ENCODE data around the gene MGLL.

The MGLL gene

DNA sequence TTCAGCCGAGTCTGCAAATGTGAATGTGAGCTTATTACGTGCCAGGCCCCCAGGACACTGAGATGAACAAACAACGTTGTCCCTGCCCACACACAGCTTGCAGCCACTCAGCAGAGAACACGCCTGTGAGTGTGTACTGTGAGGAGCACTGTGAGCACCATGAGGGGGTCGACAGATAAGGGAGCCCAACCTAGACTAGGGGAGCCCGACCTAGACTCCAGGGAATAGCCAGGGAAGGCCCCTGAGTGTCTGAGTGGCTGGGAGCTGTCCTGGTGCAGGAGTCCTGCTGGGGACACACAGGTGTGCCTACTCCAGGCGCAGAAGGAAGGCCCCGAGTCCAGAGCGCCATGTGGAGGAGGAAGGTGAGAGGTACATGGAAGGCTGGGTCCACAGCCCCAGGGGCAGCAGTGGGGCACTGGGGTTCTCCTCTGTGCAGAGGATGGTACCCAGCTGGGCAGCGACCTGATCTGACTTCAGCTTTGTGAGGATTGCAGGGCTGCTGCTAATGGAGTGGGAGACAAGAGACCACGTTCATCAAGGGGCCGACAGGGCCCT lies 36.5 kb downstream of the MGLL start:
- Histone ChIP-seq H3K9me3 (ENCODE audit: control insufficient read depth, insufficient read depth, low read length) (no peaks in the 10 kb centered on the region), H3K27me3 (ENCODE audit: control insufficient read depth, insufficient read depth, low read length) (no peaks in the 10 kb centered on the region), H3K4me3 (ENCODE audit: low read depth, low read length) (no peak overlapping the region), H3K36me3 (ENCODE audit: control insufficient read depth, insufficient read depth, low read length) (no peaks in the 10 kb centered on the region), H3K9ac (ENCODE audit: low read depth, low read length) (no peak overlapping the region), H3K4me1 (ENCODE audit: control insufficient read depth, insufficient read depth, low read length) (no peaks in the 10 kb centered on the region)

DNA sequence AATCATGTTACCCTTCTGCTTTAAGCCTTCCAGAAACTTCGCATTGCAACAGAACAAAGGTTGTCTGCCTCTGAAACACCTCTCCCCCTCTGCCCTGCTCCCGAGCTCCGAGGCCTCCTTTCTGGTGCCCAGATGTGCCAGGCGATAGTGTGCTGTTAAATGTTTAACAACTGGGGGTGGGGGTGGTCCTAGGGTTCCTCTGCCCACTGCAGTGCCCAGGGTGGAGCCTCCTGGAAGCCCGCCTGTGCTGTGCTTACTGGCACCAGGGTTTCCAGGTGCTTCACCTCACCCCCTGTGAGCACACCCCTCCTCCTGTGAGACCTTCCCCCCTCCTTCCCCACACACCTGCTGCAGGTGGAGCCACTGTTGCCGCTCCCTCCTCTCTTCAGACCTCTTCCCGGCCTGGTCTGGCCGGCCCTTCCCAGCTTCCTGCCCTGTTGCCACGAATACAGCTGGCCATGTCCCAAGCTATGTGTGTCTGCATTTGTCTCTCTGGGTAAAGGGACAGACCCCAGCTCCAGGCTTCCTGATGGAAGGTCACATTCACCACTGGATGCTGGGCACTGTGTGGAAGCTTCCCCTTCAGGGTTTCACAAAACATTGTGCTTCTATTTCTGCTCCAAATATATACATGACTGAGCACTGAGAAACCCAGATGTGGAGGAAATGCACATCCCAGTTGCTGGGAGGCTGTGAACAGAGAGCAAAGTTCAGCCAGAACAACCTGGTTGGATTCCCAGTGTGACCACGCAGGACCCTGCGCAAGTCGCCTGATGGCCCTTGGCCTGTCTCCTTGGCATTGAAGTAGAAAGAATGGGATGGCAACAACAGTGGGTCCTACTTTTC lies 37.2 kb downstream of the MGLL start:
- Histone ChIP-seq H3K4me1 (ENCODE audit: control insufficient read depth, insufficient read depth, low read length) (no peaks in the 10 kb centered on the region), H3K9me3 (ENCODE audit: control insufficient read depth, insufficient read depth, low read length) (no peaks in the 10 kb centered on the region), H3K27me3 (ENCODE audit: control insufficient read depth, insufficient read depth, low read length) (no peaks in the 10 kb centered on the region), H3K4me3 (ENCODE audit: low read depth, low read length) (no peak overlapping the region), H3K9ac (ENCODE audit: low read depth, low read length) (no peak overlapping the region), H3K36me3 (ENCODE audit: control insufficient read depth, insufficient read depth, low read length) (no peaks in the 10 kb centered on the region)

DNA sequence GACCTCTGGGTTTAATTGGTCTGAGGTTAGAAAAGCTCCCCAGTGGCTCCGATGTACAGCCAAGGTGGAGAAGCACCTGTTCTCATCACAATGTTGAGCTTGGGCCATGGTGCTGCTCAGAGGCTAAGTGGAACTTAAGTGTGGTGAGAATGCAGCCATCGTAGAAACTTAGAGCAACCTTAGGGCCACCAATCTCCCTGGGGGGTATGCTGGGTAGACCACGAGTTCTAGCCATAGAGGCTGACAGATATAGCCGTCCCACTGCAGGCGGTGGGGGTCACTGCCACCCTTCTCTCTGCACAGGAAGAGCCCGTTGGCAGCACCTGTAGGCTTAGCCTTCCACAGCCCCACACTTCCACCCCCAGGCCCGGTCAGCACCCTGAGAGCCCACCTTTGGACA lies 38.0 kb downstream of the MGLL start:
- H3K27me3 ChIP-seq (ENCODE audit: control insufficient read depth, insufficient read depth, low read length): no peaks in the 10 kb centered on the region
- H3K9ac ChIP-seq (ENCODE audit: low read depth, low read length): no peak overlapping the region
- H3K36me3 ChIP-seq (ENCODE audit: control insufficient read depth, insufficient read depth, low read length): no peaks in the 10 kb centered on the region
- no peaks in the 10 kb centered on the region for H3K4me1 ChIP-seq (ENCODE audit: control insufficient read depth, insufficient read depth, low read length)
- no peaks in the 10 kb centered on the region for H3K9me3 ChIP-seq (ENCODE audit: control insufficient read depth, insufficient read depth, low read length)
- H3K4me3 ChIP-seq (ENCODE audit: low read depth, low read length): no peak overlapping the region

DNA sequence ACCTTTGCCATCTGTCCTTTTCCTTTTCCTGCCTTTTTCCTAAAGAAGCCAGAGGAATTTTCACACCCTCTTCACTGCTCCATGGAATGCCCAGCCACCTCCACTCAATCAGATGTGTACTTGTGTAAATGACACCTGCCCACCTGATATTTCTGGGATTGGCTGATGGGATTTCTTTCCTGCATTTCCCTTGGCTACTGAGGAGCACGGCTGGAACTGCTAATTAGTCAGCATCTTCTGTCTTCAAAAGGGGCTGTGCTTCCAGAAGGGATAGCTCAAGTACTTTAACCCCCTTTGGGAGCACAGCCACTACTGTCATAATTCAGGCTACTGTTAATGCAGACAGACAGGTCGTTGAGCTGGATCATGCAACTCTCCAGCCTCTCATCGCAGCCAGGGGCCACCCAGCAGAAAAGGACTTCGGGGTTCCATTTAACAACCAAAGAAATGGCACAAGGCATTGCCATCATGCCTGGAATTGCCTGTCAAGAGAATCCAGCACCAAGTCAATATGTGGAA lies 38.6 kb downstream of the MGLL start:
- Histone ChIP-seq H3K9me3 (ENCODE audit: control insufficient read depth, insufficient read depth, low read length) (no peaks in the 10 kb centered on the region), H3K4me3 (ENCODE audit: low read depth, low read length) (no peak overlapping the region), H3K27me3 (ENCODE audit: control insufficient read depth, insufficient read depth, low read length) (no peaks in the 10 kb centered on the region), H3K9ac (ENCODE audit: low read depth, low read length) (no peak overlapping the region), H3K36me3 (ENCODE audit: control insufficient read depth, insufficient read depth, low read length) (no peaks in the 10 kb centered on the region), H3K4me1 (ENCODE audit: control insufficient read depth, insufficient read depth, low read length) (no peaks in the 10 kb centered on the region)

DNA sequence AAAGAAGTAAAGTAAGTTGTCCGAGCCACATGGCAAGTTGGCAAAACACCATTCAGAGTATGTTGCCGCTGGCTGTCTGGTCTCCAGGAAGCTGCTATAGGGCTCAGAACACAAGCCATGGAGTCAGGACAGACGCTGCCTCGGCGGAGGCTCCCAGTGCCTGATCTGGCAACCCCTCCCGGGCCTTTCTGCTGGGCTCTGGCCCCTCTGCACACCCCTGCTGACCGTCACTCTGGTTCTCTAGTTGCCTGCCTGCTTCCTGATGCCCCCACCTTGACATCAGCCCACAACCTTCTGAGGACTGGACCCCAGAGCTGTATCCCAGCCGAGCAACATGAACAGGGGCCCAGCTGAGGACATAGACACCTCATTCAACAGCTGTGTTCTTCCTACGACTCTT lies 39.1 kb downstream of the MGLL start:
- Histone ChIP-seq H3K4me1 (ENCODE audit: control insufficient read depth, insufficient read depth, low read length) (no peaks in the 10 kb centered on the region), H3K36me3 (ENCODE audit: control insufficient read depth, insufficient read depth, low read length) (no peaks in the 10 kb centered on the region), H3K4me3 (ENCODE audit: low read depth, low read length) (no peak overlapping the region), H3K27me3 (ENCODE audit: control insufficient read depth, insufficient read depth, low read length) (no peaks in the 10 kb centered on the region), H3K9ac (ENCODE audit: low read depth, low read length) (no peak overlapping the region), H3K9me3 (ENCODE audit: control insufficient read depth, insufficient read depth, low read length) (no peaks in the 10 kb centered on the region)

DNA sequence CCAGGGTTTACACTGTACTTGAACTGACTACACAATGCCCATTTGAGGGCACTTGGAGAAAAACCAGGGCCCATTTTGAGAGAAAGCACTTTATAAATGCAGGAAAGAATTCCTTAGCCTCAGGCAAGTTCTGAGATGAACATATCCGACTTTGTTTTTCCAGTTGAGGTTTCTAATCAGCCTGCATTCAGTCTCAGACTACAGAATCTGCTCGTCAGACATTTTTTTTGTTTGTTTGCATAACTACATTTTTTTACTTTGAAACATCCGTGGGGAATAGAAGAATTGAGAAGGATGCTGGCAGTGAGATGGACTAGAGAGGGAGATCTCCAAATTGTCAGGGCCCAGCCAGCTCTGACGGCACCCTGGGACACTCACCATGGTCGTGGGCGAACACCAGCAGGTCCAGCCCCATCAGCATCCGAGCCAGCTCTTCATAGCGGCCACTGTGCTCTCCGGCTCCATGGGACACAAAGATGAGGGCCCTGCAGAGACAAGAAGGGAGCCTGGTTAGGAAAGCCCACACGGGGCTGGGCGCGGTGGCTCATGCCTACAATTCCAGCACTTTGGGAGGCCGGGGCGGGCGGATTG lies 40.8 kb downstream of the MGLL start:
- H3K4me3 ChIP-seq (ENCODE audit: low read depth, low read length): no peak overlapping the region
- H3K9me3 ChIP-seq (ENCODE audit: control insufficient read depth, insufficient read depth, low read length): no peaks in the 10 kb centered on the region
- no peaks in the 10 kb centered on the region for H3K27me3 ChIP-seq (ENCODE audit: control insufficient read depth, insufficient read depth, low read length)
- H3K4me1 ChIP-seq (ENCODE audit: control insufficient read depth, insufficient read depth, low read length): no peaks in the 10 kb centered on the region
- no peaks in the 10 kb centered on the region for H3K36me3 ChIP-seq (ENCODE audit: control insufficient read depth, insufficient read depth, low read length)
- no peak overlapping the region for H3K9ac ChIP-seq (ENCODE audit: low read depth, low read length)

DNA sequence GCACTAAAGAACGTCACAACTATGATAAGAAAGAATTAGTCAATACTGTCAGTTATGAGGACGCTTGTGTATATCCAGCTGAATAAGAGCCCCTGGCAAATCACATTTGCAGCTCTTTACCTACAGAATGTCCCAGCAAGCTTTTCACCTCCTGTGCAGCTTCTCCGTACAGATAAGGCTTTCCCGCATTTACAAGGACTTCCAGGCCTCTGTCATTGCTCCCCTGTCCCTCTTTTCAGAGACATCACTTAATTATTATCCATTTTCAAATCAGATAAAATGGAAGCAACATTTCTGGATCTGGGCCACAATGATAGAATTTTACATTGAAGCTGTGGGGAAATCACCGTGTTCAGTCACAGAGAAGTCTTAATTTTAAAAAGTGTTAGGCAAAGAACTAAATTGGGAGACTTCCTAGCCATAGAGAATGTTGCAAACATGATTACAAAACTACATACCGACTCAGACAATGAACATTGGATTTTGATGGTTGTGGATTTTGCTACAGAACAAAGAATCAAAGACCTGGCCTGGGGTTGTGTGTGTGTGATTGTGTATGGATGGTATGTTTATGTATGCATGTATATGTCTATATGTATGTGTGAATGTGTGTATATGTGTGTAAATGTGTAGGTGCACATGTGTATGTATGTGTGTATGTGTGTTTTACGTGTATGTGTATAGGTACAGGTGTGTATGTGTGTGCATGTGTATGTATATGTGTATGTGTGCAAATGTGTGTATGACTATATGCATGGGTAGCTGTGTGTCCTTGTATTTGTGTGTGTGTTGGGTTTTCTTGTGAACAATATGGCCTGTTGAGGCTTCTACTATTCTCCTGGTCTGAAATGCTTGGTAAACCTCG lies 41.5 kb downstream of the MGLL start:
- no peaks in the 10 kb centered on the region for H3K9me3 ChIP-seq (ENCODE audit: control insufficient read depth, insufficient read depth, low read length)
- H3K9ac ChIP-seq (ENCODE audit: low read depth, low read length): no peak overlapping the region
- no peaks in the 10 kb centered on the region for H3K4me1 ChIP-seq (ENCODE audit: control insufficient read depth, insufficient read depth, low read length)
- no peaks in the 10 kb centered on the region for H3K27me3 ChIP-seq (ENCODE audit: control insufficient read depth, insufficient read depth, low read length)
- H3K36me3 ChIP-seq (ENCODE audit: control insufficient read depth, insufficient read depth, low read length): no peaks in the 10 kb centered on the region
- no peak overlapping the region for H3K4me3 ChIP-seq (ENCODE audit: low read depth, low read length)

DNA sequence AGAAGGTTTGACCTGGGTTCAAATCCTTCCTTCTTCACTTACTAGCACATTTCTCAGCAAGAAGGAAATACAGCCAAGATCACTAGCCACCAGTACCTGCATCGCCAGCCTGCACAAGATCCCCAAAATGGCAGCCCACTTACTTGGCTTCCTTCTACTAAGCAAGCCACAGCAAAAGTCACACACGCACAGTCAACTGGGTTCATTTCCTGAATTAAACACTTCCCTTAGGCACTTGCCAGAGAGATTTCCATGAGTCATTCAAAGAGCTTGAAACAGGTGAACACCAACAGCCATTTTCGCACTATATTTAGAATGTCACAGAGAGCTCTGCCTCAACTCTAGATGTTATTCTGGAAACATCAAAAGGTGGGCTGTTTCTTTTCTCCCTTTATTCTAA lies 42.6 kb downstream of the MGLL start:
- H3K9me3 ChIP-seq (ENCODE audit: control insufficient read depth, insufficient read depth, low read length): no peaks in the 10 kb centered on the region
- H3K9ac ChIP-seq (ENCODE audit: low read depth, low read length): no peak overlapping the region
- H3K36me3 ChIP-seq (ENCODE audit: control insufficient read depth, insufficient read depth, low read length): no peaks in the 10 kb centered on the region
- H3K4me3 ChIP-seq (ENCODE audit: low read depth, low read length): no peak overlapping the region
- H3K4me1 ChIP-seq (ENCODE audit: control insufficient read depth, insufficient read depth, low read length): no peaks in the 10 kb centered on the region
- H3K27me3 ChIP-seq (ENCODE audit: control insufficient read depth, insufficient read depth, low read length): no peaks in the 10 kb centered on the region

DNA sequence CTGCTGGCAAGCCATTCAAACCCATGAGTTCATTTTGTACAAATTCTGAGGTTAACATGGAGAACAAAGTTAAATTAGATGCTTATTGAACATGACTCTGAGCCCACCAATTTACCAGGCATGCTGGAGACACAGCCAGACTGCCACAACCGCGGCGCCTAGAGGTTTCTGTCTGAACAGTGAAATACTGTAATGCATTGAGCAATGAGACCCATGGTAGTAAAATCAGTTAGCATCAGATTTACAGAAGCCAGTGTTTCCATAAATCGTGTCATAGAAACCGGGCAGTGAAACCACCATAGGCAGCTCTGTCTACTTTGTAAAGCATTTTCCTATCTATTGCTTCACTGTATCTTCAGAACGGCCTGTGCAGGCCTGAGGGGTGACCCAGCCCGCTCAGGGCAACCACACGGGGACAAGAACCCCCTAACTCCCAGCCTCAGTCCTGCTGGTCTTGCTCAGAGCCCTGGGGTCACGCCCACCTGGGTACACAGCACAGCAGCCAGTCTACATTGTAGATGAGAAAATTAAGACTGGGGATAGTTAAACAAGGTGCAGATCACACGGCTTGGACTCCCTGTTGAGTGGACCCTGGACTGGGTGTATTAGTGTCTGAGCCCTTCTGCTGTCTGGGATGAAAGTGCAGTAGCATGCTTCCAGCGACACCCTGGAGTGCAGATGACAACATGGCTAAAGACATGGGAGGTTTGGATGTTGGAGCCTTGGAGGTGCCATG lies 44.2 kb downstream of the MGLL start:
- Histone ChIP-seq H3K9me3 (ENCODE audit: control insufficient read depth, insufficient read depth, low read length) (no peaks in the 10 kb centered on the region), H3K4me3 (ENCODE audit: low read depth, low read length) (no peak overlapping the region), H3K27me3 (ENCODE audit: control insufficient read depth, insufficient read depth, low read length) (no peaks in the 10 kb centered on the region), H3K4me1 (ENCODE audit: control insufficient read depth, insufficient read depth, low read length) (no peaks in the 10 kb centered on the region), H3K9ac (ENCODE audit: low read depth, low read length) (no peak overlapping the region), H3K36me3 (ENCODE audit: control insufficient read depth, insufficient read depth, low read length) (no peaks in the 10 kb centered on the region)

DNA sequence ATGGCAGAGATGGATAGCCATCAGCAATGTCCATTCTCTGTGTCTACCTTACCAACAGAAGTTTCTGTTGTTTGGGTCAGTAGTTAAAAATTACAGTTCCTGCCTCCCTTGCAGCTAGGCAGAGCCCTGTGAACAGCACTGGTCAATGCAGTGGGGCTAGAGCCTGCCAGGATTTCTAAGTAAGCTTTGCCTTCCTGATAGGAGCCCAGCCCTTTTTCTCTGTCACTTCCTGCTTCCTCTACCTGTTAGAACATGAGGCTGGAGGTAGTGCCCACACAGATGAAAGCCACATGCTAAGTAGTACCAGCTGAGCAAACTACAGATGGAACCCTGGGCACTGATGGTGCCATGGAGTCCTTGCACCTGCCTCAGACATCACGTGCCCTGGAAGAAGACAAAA lies 45.0 kb downstream of the MGLL start:
- H3K9me3 ChIP-seq (ENCODE audit: control insufficient read depth, insufficient read depth, low read length): no peaks in the 10 kb centered on the region
- H3K4me3 ChIP-seq (ENCODE audit: low read depth, low read length): no peak overlapping the region
- H3K36me3 ChIP-seq (ENCODE audit: control insufficient read depth, insufficient read depth, low read length): no peaks in the 10 kb centered on the region
- no peak overlapping the region for H3K9ac ChIP-seq (ENCODE audit: low read depth, low read length)
- H3K4me1 ChIP-seq (ENCODE audit: control insufficient read depth, insufficient read depth, low read length): no peaks in the 10 kb centered on the region
- no peaks in the 10 kb centered on the region for H3K27me3 ChIP-seq (ENCODE audit: control insufficient read depth, insufficient read depth, low read length)

DNA sequence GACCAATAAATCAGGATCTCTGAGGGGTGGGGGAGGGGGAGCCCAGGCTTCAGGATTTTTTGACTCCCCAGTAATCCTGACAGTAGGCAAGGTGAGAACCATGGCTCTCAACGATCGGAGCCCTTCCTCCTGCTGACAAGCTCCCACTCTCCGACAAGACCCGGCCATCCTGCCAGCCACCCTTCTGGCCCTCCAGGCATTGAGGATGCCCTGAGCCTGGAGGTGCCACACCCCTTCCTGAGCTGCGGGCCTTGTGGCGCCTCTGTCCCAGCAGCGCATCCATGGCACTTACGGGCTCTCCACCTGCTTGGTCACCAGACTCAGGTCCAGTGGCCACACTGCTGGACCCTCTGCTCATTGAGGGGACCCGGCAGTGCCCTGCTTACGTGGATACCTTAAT lies 46.0 kb downstream of the MGLL start:
- H3K9ac ChIP-seq (ENCODE audit: low read depth, low read length): no peak overlapping the region
- no peaks in the 10 kb centered on the region for H3K9me3 ChIP-seq (ENCODE audit: control insufficient read depth, insufficient read depth, low read length)
- H3K4me1 ChIP-seq (ENCODE audit: control insufficient read depth, insufficient read depth, low read length): no peaks in the 10 kb centered on the region
- no peak overlapping the region for H3K4me3 ChIP-seq (ENCODE audit: low read depth, low read length)
- no peaks in the 10 kb centered on the region for H3K36me3 ChIP-seq (ENCODE audit: control insufficient read depth, insufficient read depth, low read length)
- H3K27me3 ChIP-seq (ENCODE audit: control insufficient read depth, insufficient read depth, low read length): no peaks in the 10 kb centered on the region

Measured in iPS-15b (cell line).